PC-3 (cell line): ENCODE data around the gene ADTRP.

Experiments
- CTCF ChIP-seq: fragments of 300-600 bp; sonication (generic); conservative IDR thresholded peaks from 2 replicates; pipeline ENCODE4 v1.5.1; 2017; ENCODE audit warnings: antibody characterized with exemption, low read depth, mild to moderate bottlenecking, low read length
- EZH2 ChIP-seq: fragments of 300-600 bp; sonication (generic); IDR thresholded peaks from one replicate; pipeline ENCODE4 v1.6.1; 2017; ENCODE audit warnings: antibody characterized with exemption, mild to moderate bottlenecking, low read length; ENCODE audit not compliant: unreplicated experiment

- no peak for TF ChIP-seq CTCF
- TF ChIP-seq EZH2, result no peak
Observed at GRCh38 chr6:11802886-11803590, 24.4 kb upstream of the ADTRP start.
